ENCODE data around the gene TRAPPC6A.

The TRAPPC6A gene, protein sequence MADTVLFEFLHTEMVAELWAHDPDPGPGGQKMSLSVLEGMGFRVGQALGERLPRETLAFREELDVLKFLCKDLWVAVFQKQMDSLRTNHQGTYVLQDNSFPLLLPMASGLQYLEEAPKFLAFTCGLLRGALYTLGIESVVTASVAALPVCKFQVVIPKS

DNA sequence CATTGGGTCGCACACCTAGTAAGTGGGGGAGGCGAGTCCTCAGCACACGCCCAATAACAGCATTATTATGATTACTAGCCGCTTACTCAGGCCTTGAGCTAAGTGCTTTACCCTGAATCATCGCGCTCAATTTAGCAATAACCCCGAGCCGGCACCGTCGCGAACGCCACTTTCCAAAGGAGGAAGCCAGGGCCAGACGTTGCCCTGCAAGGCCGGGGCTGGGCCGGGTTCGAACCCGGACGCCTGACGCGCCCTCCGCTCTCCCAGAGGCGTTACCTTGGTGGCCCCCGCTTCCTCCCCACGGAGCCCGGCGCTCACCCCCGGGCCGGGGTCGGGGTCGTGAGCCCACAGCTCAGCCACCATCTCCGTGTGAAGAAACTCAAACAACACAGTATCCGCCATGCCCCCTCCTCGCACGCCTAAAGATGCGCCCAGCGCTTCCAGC, at the start of gene TRAPPC6A:
Gene TRAPPC6A (minus strand): TSS at position 421 of the 445 bp plus-strand sequence. CDS start 19 bp downstream, at position 402.
- DNase-seq, result no peak

DNA sequence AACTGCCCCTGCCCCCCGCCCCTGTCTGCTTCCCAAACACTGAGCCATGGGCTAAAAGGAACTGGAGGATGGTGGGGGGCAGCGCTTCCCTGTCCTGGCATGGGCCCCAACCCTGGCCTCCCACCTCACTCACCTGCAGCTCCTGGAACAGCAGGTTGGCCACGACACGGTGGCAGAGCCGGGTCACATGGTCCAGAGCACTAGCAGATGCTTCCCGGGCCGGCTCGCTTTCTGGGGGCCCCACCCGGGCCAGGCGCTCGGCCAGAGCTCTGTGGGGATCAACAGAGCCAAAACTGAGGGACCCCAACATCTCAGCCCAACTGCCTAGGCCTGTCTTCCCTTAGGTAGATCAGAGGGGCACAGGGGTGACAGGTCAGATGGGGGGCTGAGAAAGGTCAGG, 46.6 kb upstream of the TRAPPC6A start:
- no peak for DNase-seq

DNA sequence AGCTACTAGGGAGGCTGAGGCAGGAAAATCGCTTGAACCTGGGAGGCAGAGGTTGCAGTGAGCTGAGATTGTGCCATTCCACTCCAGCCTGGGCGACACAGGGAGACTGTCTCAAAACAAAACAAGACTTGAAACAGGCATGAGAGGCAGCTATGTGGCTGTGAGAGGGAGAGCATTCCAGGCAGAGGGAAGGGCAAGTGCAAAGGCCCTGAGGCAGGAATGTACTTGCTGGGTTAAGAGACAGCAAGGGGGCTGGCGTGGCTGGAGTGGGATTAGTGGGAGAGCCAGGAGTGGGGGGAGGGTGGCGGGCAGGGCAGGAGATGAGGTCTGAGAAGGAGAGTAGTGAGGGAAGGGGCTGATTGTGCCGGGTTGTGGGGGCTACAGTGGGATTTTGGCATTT, 45.8 kb upstream of the TRAPPC6A start:
- no peak for DNase-seq

DNA sequence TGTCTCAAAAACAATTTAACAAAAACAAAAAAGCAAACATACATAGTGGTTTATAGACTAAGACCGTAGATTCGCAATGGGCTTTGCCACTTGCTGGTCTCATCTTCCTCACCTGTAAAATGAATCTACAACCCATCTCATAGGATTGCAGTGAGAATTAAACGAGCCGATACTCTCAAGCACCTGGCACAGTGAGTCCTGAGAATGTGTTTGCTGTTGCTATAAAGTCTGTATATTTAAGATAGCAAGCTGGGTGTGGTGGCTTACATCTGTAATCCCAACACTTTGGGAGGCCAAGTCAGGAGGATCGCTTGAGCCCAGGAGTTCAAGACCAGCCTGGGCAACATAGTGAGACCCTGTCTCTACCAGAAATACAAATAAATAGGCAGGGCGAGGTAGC, 44.7 kb upstream of the TRAPPC6A start:
- DNase-seq, result no peak

DNA sequence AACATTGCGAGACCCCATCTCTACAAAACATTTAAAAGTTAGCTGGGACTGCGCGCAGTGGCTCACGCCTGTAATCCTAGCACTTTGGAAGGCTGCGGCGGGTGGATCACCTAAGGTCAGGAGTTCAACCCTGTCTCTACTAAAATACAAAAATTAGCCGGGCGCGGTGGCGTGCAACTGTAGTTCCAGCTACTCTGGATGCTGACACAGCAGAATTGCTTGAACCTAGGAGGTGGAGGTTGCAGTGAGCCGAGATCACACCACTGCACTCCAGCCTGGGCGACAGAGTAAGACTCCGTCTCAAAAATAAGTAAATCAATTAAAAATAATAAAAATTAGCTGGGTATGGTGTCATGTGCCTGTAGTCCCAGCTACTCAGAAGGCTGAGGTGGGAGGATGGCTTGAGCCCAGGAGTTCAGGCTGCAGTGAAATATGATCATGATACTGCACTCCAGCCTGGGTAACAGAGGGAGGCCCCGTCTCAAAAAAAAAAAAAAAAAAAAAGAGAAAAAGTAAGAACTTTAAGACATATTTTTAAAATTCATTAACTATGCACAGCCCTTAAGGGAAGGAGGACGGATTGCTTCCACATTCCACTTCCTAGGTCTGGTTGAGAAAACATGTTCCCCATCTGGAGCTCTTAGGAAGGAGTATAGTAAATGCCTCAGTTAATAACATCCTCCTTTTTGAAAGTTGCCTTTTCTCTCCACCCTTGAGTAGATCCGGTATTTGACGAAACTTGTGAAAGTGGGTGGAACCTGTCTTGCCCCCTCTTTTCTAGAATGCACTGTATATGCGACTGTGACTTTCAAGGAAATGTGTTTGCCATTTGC, 41.1 kb upstream of the TRAPPC6A start:
- DNase-seq, result no peak

DNA sequence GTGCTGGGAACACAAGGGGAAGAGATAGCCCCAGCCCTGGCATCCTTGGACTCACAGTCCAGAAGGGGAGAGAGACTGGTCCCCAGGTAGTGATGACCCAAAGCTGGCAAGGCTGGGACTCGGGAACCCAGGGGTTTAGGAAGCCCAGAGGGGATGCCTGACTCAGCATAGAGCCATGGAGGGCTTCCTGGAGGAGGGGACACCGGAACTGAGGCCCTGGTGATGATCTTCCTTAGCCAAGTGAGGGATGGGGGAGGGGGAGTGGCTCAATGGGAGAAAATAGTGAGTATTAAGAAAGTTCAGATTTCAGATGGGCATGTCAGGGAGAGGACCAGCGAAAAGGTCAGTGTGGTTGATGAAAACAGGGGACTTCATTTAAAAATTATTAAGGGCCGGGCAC, 40.4 kb upstream of the TRAPPC6A start:
- DNase-seq, result no peak

DNA sequence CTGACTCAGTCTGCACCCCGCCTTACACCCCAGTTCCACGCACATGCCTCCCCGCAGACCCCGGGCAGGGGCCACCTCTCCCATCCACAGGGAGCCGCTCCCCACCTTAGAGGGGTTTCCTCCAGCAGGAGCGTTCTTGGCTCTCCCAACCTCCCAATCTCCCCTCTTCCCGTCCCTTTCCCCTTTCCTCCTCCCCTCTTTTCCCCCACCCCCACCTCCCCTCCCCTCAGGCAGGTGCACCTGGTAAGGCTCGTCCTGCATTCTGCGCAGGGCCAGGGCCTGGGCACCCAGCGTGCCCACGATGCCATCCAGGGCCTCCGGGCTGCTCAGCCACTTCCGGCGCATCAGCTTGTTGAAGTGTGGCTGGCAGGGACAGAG, 39.9 kb upstream of the TRAPPC6A start:
- no peak for DNase-seq

DNA sequence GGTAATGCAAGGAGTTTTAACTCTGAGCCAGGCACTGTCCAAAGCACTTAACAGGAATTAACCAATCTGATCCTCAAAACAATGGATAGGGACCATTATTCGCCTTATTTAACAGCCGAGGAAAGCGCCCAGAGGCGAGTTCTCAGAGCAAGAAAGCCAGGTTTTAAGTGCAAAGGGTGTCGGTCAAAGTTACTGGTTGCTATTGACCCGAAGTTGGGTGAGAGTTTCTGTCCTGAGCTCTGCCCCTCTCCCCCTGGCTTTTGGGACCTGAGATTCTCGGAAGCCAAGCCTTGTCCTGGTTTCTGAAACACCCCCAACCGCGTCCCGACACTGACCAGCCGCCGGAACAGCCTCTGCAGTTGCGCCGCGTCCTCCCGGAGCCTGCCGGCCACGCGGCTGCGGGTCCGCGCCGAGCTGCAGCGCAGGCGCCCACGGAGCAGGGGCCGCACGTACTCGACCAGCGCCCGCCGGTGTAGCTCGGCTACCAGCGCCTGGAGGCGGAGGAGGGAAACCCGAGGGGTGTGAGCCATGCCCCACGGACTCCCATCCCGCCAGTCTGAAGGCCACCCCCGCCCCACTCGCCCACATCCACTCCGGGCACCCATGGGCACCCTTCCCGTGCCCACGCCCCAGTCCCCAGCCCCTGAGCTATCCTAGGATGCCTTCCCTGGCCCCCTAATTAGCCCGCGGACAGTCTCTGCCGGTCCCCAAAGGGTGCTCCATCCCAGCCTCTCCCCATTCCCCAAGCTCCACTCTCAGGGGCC, 39.3 kb upstream of the TRAPPC6A start:
- DNase-seq, result no peak

DNA sequence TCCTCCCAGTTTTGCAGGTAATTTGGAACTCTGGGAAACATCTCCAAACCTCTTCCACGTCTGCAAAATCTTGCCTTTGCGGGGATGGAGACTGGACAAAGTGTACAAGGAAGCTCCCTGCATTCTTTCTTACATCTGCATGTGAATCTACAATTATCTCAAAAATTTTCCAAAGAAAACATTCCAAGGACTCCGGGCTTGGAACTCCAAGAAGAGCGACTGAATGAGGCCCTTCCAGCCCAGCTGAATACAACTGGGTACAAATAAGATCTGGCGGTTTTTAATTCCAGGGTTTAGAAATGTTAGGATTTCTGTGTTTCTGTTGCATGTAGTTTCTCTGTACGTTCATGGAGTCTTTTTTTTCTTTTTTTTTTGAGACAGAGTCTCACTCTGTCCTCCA, 38.6 kb upstream of the TRAPPC6A start:
- DNase-seq, result no peak

DNA sequence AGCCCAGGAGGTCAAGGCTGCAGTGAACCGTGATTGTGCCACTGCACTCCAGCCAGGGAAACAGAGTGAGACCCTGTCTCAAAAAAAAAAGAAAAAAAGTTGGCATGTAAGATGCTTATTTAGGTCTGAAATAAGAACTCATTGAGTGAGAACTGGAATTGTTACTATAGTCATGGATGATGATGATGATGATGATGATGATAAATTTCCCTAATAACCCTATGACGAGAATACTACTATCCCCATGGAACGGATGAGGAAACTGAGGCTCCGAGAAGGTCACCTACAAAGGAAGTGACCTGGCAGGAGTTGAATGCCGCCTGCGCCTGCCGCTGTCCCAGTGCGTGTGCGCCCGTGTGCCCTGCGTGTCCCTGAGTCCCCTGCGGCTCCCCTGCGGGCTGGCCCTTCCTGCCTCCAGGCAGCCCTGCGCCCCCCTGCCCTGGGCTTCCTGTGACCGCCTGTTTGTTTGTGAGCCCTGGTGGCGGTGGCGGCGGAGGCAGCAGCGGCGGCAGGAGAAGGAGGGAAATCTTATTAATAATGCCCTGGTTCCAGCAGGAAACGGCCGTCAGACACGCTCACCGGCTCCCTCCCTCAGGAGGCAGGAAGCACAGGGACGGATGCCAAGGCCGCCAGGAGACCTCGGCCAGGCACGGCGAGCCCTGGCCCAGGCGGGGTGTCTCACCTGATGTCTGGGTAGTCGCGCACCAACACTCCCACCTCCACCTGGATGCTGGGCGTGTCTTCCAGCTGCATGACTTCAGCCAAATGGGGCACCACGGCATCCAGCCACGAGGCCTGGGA, 37.6 kb upstream of the TRAPPC6A start:
- DNase-seq, result no peak

DNA sequence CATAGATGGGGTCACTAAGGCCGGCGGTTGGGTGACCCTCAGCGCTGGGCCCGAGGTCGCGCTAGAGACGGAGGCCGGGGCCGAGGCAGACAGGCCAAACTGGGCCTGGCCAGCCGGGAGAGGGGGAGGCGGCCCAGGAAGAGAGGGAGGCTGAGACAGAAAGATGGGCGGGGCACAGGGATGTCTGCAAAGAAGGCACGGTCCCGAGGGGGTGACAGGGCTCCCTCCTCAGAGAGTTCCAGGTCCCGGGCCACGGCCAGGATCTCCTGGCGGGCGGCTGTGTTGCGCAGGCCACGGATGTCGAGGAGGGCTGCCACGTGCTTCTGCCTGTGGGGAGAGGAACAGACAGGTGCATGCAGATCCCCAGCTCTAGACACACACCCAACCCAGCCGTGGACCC, 35.0 kb upstream of the TRAPPC6A start:
- DNase-seq, result no peak

DNA sequence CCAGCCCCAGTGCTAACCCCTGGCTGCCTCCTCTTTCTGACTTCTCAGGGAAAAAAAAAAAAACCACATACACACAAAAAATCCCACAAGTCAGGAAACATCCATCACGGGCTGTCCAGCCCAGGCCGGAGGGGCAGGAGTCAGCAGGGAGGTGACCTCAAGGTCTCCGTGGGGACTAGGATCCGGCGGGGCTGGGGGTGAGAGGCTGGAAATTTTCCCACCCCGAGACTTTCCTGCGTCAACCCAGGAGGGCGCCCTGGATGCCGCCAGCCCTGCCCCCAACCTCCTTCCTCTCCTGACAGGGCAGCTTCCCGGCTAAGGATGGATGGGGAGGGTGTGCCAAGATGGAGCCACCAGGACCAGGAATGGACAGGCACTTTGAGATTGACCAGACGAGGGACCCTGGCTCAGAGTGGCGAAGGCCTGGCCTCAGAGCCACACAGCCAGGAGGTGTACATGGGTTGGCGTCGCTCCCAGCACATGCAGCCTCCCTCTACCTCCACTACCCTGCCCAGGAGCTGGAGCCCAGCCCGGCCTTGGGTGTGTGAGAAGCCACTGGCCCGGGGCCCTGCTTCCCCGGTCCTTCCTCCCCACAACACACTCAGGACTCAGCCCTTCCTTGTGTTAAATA, 33.8 kb upstream of the TRAPPC6A start:
- no peak for DNase-seq

DNA sequence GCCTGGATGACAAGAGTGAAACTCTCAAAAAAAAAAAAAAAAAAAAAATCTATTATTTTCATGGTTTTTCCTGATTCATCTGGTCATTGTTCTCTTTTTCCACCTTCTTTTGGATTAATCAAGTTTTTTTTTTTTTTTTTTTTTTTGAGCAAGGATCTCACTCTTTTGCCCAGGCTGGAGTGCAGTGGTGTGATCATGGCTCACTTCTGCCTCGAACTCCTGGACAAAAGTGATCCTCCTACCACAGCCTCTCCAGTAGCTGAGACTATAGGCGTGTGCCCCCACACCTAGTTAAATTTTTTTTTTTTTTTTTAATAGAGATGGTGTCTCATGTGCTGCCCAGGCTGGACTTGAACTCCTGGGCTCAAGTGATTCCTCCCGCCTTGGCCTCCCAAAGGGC, 28.3 kb upstream of the TRAPPC6A start:
- DNase-seq, result no peak

DNA sequence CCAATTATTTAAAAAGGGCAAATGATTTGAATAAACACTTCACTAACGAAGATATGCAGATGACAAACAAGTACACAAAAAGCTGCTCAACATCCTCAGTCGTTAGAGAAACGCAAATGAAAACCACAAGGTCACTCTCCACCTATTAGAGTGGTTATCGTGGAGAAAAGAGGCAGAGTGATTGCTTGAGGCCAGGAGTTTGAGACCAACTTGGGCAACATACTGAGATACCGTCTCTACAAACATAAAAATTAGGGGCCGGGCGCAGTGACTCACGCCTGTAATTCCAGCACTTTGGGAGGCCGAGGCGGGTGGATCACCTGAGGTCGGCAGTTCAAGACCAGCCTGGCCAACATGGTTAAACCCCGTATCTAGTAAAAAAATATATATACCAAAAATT, 27.8 kb upstream of the TRAPPC6A start:
- no peak for DNase-seq

DNA sequence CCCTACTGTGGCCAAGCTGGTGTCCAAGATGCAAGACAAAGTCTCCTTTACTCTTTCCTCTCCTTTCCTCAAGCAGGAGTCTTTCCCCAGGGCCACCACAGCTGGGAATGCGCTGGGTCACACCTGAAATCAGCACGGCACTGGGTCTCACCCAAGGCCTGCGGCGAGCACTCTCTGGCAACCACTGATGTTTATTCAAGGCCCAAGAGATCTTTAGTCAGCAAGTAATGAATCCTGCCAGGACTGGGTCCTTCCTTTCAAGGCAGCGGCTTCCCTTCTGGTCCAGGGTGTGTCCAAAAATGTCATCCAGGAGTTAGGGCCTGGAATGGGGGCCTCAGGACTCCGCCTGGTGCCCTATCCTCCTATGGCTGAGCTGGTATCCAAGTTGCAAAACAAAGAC, 24.6 kb upstream of the TRAPPC6A start:
- DNase-seq, result no peak

DNA sequence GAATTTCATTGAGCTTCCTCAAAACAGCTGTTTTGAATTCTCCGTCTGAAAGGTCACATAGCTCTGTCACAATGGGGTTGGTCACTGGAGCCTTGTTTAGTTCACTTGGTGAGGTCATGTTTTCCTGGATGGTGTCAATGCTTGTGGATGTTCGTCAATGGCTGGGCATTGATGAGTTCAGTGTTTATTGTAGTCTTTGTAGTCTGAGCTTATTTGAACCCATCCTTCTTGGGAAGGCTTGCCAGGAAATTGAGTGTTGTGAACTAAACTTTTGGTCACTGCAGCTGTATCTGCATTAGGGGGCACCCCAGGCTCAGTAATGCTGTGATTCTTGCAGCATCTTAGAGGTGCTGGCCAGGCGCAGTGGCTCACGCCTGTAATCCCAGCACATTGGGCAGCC, 22.5 kb upstream of the TRAPPC6A start:
- DNase-seq, result no peak

DNA sequence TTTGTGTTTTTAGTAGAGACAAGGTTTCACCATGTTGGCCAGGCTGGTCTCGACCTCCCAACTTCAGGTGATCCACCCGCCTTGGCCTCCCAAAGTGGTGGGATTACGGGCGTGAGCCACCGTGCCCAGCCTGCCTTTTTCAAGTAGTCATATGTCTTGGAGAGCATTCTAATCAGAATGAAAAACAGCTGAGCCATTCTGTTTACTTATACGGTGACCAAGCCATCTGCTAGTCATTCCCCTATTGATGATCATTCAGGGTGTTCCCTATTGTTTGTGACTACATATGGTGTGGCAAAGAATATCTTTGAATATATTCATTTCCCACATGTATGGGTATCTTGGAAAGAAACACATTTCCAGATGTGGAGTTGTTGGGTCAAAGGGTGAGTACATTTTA, 17.7 kb upstream of the TRAPPC6A start:
- no peak for DNase-seq

DNA sequence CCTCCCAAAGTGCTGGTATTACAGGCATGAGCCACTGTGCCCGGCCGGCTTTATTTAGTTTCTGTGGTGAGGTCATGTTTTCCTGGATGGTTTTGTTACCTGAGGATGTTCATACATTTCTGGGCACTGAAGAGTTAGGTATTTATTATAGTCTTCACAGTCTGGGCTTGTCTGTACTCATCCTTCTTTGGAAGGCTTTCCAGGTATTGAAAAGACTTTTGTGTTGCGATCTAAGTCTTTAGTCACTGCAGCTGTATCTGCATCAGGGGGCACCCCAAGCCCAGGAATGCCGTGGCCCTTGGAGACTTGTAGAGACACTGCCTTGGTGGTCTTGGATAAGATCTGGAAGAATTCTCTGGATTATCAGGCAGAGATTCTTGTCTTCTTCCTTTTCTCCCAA, 13.3 kb upstream of the TRAPPC6A start:
- no peak for DNase-seq

DNA sequence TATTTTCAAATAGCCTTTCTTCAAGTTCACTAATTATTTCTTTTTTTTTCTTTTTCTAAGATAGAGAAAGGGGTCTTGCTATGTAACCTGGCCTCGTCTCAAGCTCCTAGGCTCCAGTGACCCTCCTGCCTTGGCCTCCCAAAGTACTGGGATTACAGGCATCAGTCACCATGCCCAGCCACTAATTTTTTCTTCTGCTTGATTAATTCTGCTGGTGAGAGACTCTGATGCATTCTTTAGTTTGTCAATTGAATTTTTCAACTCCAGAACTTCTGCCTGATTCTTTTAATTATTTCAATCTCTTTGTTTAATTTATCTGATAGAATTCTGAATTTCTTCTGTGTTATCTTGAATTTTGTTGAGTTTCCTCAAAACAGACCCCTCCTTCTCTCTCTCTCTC, 11.9 kb upstream of the TRAPPC6A start:
- no peak for DNase-seq

DNA sequence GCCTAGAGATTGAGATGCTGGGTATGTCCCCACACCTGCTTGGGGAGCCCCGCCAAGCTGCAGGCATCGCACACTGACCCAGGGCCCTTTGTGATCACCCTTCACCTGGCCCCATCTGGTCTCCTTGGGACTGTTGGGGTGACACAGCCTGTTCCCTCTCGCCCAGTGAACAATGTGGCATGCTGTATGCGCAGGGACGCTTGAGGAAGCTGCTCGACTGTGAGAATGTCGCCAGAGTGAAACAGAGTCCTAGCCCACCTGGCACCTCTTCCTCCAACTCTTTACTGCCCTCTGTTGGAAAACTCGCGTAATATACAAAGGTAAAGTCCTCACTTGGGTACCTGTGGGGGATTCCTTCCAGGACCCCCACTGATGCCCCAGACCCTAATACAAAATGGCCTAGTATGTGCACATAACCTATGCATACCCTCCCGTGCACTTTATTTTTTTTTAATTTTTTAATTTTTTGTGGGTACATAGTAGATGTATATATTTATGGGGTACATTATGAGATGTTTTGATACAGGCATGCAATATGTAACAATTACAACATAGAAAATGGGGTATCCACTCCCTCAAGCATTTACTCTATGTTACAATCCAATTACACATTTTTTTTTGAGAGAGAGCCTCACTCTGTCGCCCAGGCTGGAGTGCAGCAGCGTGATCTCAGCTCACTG, 9.5 kb upstream of the TRAPPC6A start:
- no peak for DNase-seq

DNA sequence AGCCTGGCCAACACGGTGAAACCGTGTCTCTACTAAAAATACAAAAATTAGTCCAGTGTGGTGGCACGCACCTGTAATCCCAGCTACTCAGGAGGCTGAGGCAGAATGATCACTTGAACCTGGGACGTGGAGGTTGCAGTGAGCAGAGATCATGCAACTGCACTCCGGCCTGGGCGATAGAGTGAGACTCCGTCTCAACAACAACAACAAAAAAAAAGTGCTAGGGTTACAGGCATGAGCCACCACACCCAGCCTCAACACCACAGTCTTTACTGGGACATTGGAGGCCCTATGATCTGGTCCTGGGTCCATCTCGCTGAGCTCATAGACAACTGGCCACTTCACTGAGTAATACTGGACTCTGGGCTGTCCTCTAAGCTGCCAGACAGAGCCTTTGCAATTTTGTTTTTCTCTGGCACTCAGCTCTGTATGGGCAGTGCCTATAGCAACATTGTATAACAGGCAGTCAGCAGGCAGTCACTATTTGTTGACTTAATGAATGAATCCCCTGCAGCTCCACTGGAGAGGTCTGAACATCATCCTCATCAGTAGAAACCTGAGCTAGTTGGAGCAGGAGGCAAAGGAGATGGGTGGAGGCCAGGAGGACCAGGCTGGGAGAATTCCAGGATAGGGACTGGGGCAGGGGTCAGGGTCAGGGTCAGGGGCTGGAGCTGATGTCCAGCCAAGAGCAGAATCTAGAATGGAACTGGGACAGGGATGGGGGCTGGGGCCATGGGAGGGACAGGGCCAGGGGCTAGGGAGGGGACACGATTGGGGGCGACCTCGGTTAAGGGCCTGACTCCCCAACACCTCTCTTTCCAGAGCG, 8.7 kb upstream of the TRAPPC6A start:
- DNase-seq, result no peak
